ENCODE results near the gene SHD.

The SHD gene

DNA sequence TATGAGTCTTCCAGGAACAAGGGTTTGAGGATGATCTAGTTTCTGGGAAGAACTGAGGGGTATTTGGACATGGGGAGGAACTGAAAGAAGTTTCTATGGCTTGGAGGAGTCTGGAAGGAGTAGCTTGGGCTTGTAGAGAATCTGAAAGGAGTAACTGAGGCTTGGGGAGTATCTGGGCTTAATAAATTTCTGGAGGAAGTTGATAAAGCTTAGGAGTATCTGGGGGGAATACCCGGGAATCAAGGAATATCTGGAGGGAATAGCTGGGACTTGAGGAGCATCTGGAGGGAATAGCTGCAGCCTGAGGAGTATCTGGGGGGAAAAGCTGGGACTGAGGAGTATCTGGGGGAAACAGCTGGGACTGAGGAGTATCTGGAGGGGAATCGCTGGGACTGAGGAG is 41.4 kb downstream of the SHD start:
- TF ChIP-seq, protein P1, sequence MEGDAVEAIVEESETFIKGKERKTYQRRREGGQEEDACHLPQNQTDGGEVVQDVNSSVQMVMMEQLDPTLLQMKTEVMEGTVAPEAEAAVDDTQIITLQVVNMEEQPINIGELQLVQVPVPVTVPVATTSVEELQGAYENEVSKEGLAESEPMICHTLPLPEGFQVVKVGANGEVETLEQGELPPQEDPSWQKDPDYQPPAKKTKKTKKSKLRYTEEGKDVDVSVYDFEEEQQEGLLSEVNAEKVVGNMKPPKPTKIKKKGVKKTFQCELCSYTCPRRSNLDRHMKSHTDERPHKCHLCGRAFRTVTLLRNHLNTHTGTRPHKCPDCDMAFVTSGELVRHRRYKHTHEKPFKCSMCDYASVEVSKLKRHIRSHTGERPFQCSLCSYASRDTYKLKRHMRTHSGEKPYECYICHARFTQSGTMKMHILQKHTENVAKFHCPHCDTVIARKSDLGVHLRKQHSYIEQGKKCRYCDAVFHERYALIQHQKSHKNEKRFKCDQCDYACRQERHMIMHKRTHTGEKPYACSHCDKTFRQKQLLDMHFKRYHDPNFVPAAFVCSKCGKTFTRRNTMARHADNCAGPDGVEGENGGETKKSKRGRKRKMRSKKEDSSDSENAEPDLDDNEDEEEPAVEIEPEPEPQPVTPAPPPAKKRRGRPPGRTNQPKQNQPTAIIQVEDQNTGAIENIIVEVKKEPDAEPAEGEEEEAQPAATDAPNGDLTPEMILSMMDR (IDR thresholded peaks at IDR 0.05; ENCODE audit: low read depth, low read length) = no peak
- TF ChIP-seq MYC (IDR thresholded peaks at IDR 0.05; ENCODE audit: low read depth, low read length) = no peak
- TF ChIP-seq, protein P2, sequence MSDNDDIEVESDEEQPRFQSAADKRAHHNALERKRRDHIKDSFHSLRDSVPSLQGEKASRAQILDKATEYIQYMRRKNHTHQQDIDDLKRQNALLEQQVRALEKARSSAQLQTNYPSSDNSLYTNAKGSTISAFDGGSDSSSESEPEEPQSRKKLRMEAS (IDR thresholded peaks at IDR 0.05; ENCODE audit: low read depth, low read length) = no peak
- TF ChIP-seq POLR2A (IDR thresholded peaks at IDR 0.05; ENCODE audit: extremely low read depth, insufficient read length) = no peak
- H3K4me3 ChIP-seq (ENCODE audit: low read depth, low read length) = no peak overlapping the region
- no peak for DNase-seq (ENCODE audit: low read depth)

DNA sequence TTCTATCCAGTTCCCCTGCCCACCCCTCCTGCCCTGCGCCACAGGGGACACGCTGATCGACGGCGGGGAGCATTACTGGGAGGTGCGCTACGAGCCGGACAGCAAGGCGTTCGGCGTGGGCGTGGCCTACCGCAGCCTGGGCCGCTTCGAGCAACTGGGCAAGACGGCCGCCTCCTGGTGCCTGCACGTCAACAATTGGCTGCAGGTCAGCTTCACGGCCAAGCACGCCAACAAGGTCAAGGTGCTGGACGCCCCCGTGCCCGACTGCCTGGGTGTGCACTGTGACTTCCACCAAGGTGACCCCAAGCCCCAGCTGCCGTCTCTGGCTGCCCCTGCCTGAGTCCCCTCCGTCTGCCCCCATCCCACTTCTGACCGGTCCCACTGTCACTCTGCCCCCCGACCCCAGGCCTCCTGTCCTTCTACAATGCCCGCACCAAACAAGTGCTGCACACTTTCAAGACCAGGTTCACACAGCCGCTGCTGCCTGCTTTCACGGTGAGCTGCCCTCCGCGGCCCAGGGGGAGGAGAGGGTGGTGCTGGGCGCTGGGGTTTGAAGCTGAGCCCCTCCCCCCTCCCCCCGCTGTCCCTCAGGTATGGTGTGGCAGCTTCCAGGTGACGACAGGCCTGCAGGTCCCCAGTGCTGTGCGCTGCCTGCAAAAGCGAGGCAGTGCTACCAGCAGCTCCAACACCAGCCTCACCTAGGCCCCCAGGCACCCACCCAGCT is 44.0 kb downstream of the SHD start:
- no peak for DNase-seq (ENCODE audit: low read depth)
- TF ChIP-seq, protein P2 (IDR thresholded peaks at IDR 0.05; ENCODE audit: low read depth, low read length) = no peak
- TF ChIP-seq POLR2A (IDR thresholded peaks at IDR 0.05; ENCODE audit: extremely low read depth, insufficient read length) = no peak
- TF ChIP-seq MYC (IDR thresholded peaks at IDR 0.05; ENCODE audit: low read depth, low read length) = no peak
- TF ChIP-seq, protein P1 (IDR thresholded peaks at IDR 0.05; ENCODE audit: low read depth, low read length) = no peak
- H3K4me3 ChIP-seq (ENCODE audit: low read depth, low read length) = no peak overlapping the region

DNA sequence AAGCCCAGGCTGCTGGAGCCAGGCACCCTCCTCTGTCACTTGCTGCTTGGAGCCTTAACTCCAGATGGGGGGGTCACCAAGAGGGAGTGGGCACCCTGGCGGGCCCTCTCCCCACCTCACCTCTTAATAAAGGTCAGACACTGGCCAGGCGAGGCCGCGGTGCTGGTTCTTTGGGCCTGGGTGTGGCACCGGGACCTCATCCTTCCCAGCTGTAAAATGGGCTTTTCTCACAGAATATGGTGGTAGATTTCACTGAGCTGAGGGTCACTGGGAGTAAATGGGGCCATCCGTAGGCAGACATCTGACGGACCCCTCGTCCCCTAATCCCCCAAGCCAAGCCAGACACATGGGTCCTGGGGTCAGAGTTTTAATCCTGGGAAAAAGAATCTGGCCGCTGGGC is 44.6 kb downstream of the SHD start:
- TF ChIP-seq, protein P2 (IDR thresholded peaks at IDR 0.05; ENCODE audit: low read depth, low read length) = no peak
- TF ChIP-seq, protein P1 (IDR thresholded peaks at IDR 0.05; ENCODE audit: low read depth, low read length) = no peak
- no peak for TF ChIP-seq POLR2A (IDR thresholded peaks at IDR 0.05; ENCODE audit: extremely low read depth, insufficient read length)
- no peak for TF ChIP-seq MYC (IDR thresholded peaks at IDR 0.05; ENCODE audit: low read depth, low read length)
- no peak for DNase-seq (ENCODE audit: low read depth)
- H3K4me3 ChIP-seq (ENCODE audit: low read depth, low read length) = no peak overlapping the region

DNA sequence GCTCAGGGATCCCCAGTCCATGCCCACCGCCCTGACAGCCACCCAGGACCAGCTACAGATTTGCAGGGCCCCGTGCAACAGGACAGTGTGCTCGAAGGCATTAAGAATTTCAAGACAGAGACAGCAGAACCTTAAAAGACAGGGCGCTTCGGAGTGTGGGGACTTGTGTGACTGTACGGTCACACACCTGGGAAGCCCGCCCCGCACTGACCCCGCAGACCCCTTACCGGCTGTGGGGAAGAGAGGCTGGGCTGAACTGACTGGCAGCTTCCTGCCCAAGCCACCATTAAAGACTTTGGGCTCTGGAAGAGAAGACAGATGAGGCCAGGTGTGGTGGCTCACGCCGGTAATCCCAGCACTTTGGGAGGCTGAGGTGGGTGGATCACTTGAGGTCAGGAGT is 45.2 kb downstream of the SHD start:
- TF ChIP-seq MYC (IDR thresholded peaks at IDR 0.05; ENCODE audit: low read depth, low read length) (no peak), POLR2A (IDR thresholded peaks at IDR 0.05; ENCODE audit: extremely low read depth, insufficient read length) (no peak)
- TF ChIP-seq, protein P2 (IDR thresholded peaks at IDR 0.05; ENCODE audit: low read depth, low read length) = no peak
- TF ChIP-seq, protein P1 (IDR thresholded peaks at IDR 0.05; ENCODE audit: low read depth, low read length) = no peak
- DNase-seq (ENCODE audit: low read depth) = no peak
- no peak overlapping the region for H3K4me3 ChIP-seq (ENCODE audit: low read depth, low read length)

DNA sequence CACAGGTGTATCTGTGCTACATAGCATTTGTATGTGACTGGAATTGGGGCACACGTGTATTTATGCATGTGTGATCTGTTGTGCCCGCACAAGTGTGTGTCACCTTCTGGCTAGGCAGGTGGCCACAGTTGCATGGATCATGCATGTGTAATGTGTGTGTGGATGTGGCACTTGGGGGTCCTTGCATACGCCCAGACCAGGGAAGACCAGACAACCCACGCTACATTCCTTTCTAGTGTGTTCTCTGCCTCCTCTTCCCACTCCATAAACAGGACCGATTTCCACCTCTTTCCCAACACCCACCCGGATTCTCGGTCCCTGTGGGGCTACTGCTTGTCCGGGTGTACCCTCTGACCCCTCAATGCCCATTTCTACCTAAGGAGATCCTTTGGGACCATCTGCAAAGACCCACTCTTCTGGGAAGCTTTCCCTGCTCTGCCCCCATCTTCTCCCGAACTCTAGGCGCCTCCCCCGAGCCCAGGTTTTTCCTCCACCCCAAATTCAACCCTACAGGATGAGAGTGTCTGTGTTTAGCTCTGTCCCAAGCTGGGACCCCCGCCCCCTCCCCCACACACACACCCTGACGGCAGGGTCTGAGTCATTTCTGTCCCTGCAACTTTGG is 47.3 kb downstream of the SHD start:
- no peak overlapping the region for H3K4me3 ChIP-seq (ENCODE audit: low read depth, low read length)
- TF ChIP-seq MYC (IDR thresholded peaks at IDR 0.05; ENCODE audit: low read depth, low read length) (no peak), POLR2A (IDR thresholded peaks at IDR 0.05; ENCODE audit: extremely low read depth, insufficient read length) (no peak)
- TF ChIP-seq, protein P1 (IDR thresholded peaks at IDR 0.05; ENCODE audit: low read depth, low read length) = no peak
- TF ChIP-seq, protein P2 (IDR thresholded peaks at IDR 0.05; ENCODE audit: low read depth, low read length) = no peak

More for the DNA sequence above, 47.3 kb downstream of the SHD start:
- no peak for DNase-seq (ENCODE audit: low read depth)
